RWPE2 (cell line): ENCODE results near the gene SLC16A13.
"Not testable (repeated sequence)": the region's sequence is repeated elsewhere in the genome, so short reads cannot be mapped to it uniquely, and the experiment has no call there.

Source experiments
- ATAC-seq: fragments of 200-7000 bp; cut with Tn5 transposase; 3 replicates; pipeline ENCODE4 v1.9.1; 2021; ENCODE audit warnings: low read depth
- DNase-seq: peaks from one replicate; pipeline ENCODE4 v3.0.0-alpha.2; 2020; ENCODE audit warnings: low spot score
- H3K27ac ChIP-seq: fragments of 450-650 bp; 2 replicates; pipeline ENCODE4 v1.5.1; 2017; ENCODE audit warnings: mild to moderate bottlenecking; ENCODE audit not compliant: poor library complexity, severe bottlenecking
- H3K27me3 ChIP-seq: fragments of 250-450 bp; sonication (Bioruptor Pico); 2 replicates; pipeline ENCODE4 v1.5.1; 2021; ENCODE audit warnings: mild to moderate bottlenecking, moderate library complexity; ENCODE audit not compliant: insufficient read depth, poor library complexity, severe bottlenecking
- H3K36me3 ChIP-seq: fragments of 250-450 bp; sonication (Bioruptor Pico); 2 replicates; pipeline ENCODE4 v1.5.1; 2020; ENCODE audit warnings: low read depth, mild to moderate bottlenecking, moderate library complexity
- H3K4me1 ChIP-seq: fragments of 250-450 bp; sonication (Bioruptor Pico); 2 replicates; pipeline ENCODE4 v1.5.1; 2021; ENCODE audit warnings: mild to moderate bottlenecking, moderate library complexity; ENCODE audit not compliant: insufficient read depth, poor library complexity, severe bottlenecking
- H3K4me3 ChIP-seq: fragments of 250-450 bp; sonication (Bioruptor Pico); 2 replicates; pipeline ENCODE4 v1.5.1; 2021; ENCODE audit warnings: mild to moderate bottlenecking, moderate library complexity; ENCODE audit not compliant: severe bottlenecking
- H3K9me3 ChIP-seq: fragments of 250-450 bp; sonication (Bioruptor Pico); 2 replicates; pipeline ENCODE4 v1.5.1; 2021; ENCODE audit warnings: mild to moderate bottlenecking, moderate library complexity; ENCODE audit not compliant: severe bottlenecking
- TF ChIP-seq, protein P1 (sequence below): fragments of 450-650 bp; IDR thresholded peaks from one replicate; pipeline ENCODE4 v1.5.1; 2017; ENCODE audit warnings: mild to moderate bottlenecking, moderate library complexity; ENCODE audit not compliant: poor library complexity, severe bottlenecking

The SLC16A13 gene

DNA sequence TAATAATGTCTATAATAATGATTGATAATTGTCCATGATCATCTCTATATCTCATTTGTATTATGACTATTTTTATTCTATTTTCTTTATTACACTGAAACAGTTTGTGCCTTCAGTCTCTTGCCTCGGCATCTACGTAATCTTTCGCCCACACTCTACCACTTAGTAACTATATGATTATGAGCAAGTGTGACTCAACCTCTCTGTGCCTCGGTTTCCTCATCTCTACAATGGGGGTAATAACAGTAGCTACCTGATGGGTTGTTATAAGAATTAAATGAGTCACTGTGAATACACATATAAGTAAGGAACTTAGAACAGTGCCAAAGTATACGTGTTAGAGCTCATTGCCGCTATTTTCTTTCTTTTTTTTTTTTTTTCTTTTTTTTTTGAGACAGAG lies 11.8 kb downstream of the SLC16A13 start:
- no peak for DNase-seq
- no peak for ATAC-seq
- Histone ChIP-seq H3K4me1 (peaks cover 13% of the 10 kb centered on the region), H3K9me3 (no peaks in the 10 kb centered on the region), H3K27ac (no peak overlapping the region), H3K36me3 (no peaks in the 10 kb centered on the region), H3K27me3 (peaks cover 8% of the 10 kb centered on the region), H3K4me3 (no peak overlapping the region)
- TF ChIP-seq, protein P1, sequence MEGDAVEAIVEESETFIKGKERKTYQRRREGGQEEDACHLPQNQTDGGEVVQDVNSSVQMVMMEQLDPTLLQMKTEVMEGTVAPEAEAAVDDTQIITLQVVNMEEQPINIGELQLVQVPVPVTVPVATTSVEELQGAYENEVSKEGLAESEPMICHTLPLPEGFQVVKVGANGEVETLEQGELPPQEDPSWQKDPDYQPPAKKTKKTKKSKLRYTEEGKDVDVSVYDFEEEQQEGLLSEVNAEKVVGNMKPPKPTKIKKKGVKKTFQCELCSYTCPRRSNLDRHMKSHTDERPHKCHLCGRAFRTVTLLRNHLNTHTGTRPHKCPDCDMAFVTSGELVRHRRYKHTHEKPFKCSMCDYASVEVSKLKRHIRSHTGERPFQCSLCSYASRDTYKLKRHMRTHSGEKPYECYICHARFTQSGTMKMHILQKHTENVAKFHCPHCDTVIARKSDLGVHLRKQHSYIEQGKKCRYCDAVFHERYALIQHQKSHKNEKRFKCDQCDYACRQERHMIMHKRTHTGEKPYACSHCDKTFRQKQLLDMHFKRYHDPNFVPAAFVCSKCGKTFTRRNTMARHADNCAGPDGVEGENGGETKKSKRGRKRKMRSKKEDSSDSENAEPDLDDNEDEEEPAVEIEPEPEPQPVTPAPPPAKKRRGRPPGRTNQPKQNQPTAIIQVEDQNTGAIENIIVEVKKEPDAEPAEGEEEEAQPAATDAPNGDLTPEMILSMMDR: no peak

DNA sequence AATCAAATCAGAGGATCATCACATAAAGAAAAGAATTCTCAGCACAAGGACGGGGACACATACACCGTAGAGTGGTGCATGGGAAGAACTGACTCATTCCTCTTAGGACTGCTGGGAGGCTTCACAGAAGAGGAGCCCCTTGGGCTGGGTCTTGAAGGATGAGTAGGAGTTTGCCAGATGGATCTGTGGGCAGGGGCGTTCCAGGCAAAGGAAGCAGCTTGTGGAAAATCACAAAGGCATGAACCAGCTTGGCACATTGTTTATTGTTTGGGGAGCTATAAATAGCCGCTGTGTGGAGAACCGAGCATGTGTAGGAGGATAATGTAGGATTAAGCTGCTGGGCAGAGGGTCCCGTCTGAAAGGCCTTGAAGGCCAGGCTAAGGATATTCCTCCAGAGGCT lies 13.2 kb downstream of the SLC16A13 start:
- TF ChIP-seq, protein P1: no peak
- Histone ChIP-seq H3K4me3 (no peak overlapping the region), H3K36me3 (no peaks in the 10 kb centered on the region), H3K9me3 (no peaks in the 10 kb centered on the region), H3K27ac (no peak overlapping the region), H3K27me3 (no peaks in the 10 kb centered on the region), H3K4me1 (peaks cover 13% of the 10 kb centered on the region)
- ATAC-seq (no peak), DNase-seq (no peak)

DNA sequence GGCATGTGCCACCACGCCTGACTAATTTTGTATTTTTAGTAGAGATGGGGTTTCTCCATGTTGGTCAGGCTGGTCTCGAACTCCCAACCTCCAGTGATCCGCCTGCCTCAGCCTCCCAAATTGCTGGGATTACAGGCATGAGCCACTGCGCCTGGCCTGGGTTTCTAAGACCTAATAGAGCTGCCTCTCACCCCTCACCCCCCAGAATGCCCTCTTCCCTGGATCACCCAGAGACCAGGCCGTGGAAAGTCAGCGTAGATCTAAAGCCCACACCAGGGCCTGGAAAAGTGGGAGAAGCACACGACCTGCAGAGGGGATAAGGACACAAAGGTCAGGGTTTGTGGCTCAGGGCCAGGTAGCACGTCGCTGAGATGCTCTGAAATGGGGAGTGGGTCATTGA lies 14.8 kb downstream of the SLC16A13 start:
- not testable (repeated sequence) for H3K4me3 ChIP-seq, H3K27me3 ChIP-seq, H3K27ac ChIP-seq, H3K9me3 ChIP-seq, DNase-seq, ATAC-seq, H3K4me1 ChIP-seq, H3K36me3 ChIP-seq

DNA sequence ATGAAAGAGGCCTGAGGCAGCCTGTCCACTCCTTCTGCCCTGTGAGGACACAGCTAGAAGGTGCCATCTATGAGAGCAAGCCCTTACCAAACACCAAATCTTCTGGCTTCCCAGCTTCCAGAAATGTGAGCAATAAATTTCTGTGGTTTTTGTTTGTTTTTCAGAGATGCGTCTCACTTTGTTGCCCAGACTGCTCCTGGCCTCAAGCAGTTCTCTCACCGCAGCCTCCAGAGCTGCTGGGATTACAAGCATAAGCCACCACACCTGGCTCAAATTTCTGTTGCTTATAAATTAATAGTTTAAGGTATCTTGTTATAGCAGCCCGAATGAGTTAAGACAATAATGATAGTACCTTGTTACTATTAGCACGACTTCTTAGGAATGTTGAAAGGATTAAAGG lies 20.6 kb downstream of the SLC16A13 start:
- H3K36me3 ChIP-seq: no peaks in the 10 kb centered on the region
- TF ChIP-seq, protein P1: no peak
- ATAC-seq (no peak), DNase-seq (no peak)
- H3K27me3 ChIP-seq: no peaks in the 10 kb centered on the region
- H3K27ac ChIP-seq: no peak overlapping the region
- no peaks in the 10 kb centered on the region for H3K9me3 ChIP-seq
- no peak overlapping the region for H3K4me3 ChIP-seq
- peaks cover 18% of the 10 kb centered on the region for H3K4me1 ChIP-seq

DNA sequence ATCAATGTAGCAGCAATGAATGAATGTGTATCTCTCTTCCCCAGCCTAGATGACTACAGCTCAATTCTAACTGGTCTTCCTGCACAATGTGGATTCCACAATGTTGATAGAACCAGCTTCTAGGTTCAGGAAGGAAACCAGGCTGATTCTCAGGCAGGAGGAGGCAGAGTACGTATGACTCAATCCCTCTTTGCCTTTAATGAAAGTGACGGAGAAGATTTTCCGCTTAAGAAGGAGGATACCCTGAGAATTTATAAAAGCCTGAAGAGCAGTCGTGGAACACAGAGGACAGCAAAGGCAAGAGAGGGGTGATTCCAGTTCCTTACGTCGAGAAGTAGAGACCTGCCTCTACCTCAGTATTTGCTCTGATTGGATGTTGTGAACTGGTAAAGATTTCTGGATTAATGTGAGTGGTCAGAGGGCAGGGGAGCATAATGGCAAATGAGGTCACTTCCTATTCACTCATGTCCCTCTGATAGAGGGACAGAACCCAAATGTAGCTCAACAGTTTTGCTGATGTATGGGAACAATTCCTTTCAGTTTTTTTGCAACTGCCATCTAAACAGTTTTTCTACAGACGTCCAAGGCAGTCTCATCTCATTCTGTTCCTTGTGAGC lies 23.1 kb downstream of the SLC16A13 start:
- Histone ChIP-seq H3K27ac (no peak overlapping the region), H3K36me3 (no peaks in the 10 kb centered on the region), H3K4me3 (no peak overlapping the region), H3K4me1 (peaks cover 18% of the 10 kb centered on the region), H3K27me3 (no peaks in the 10 kb centered on the region), H3K9me3 (no peaks in the 10 kb centered on the region)
- DNase-seq (no peak), ATAC-seq (no peak)
- TF ChIP-seq, protein P1: no peak
